Muscle of back (tissue), 11 donors: ENCODE data around the gene COL11A1. TPM values are rescaled to one million over a fixed set of nuclear protein-coding genes. Genes with fewer than 3 reads are reported as not detected.
"Not testable (repeated sequence)": the region's sequence is repeated elsewhere in the genome, so short reads cannot be mapped to it uniquely, and the experiment has no call there.

ENCODE experiments used
- DNase-seq, 3 donors: peaks; one replicate each; pipeline versions ENCODE4 v3.0.0 to v3.0.0-alpha.2; 2013
- polyA plus RNA-seq, 10 donors: library from polyadenylated mRNA; unstranded; fragments of 120-200 nt; gene quantifications; one replicate each; pipeline ENCODE4 v1.2.1, GENCODE V29; 2013; ENCODE audit not compliant: insufficient read length in 10 of 10

COL11A1 gene
- polyA plus RNA-seq, 10 donors: 19.2 to 224 (median 133) TPM

GRCh38 chr1:102840741-102841140 lies 267.6 kb downstream of the COL11A1 start:
- no peak for DNase-seq

- DNase-seq: peak; percentile 40 to 63 (median 56)
Measured at GRCh38 chr1:102838016-102838415, 270.3 kb downstream of the COL11A1 start.

GRCh38 chr1:102837551-102837950 lies 270.8 kb downstream of the COL11A1 start:
- DNase-seq: no peak

GRCh38 chr1:102836991-102837390 lies 271.3 kb downstream of the COL11A1 start:
- no peak for DNase-seq

- no peak for DNase-seq
Measured at GRCh38 chr1:102834688-102835320, 273.5 kb downstream of the COL11A1 start.

- DNase-seq: no peak
Measured at GRCh38 chr1:102833151-102833550, 275.2 kb downstream of the COL11A1 start.

GRCh38 chr1:102826706-102827105 lies 281.6 kb downstream of the COL11A1 start:
- DNase-seq: not testable (repeated sequence)
